NCI-H2081 treated with DMSO at 0.1 percent for 48 hours (cell line): Measurements from ENCODE around the gene THEM4.
"Not testable (repeated sequence)": the region's sequence is repeated elsewhere in the genome, so short reads cannot be mapped to it uniquely, and the experiment has no call there.

Experiments
- DNase-seq: peaks from one replicate; lab custom pipeline; 2025; lab: John Stamatoyannopoulos, UW

The THEM4 gene

DNA sequence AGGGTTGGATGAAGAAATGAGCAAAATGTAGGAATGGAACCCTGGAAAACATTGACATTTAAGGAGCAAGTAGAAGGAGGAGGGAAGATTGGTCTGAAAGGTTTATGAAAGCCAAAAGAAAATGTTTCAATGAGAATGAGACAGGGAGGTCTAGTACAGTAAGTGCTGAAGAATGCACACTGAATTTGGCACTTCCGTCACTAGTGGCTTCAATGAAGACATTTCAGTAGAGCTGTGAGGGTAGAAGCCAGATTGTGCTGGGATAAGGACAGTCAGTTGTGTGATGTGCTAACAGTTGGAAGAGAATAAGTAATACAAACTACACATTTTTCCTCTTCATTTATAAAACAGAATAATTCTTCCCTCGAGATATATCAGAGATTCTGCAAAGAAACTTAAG is 17.1 kb downstream of the THEM4 start:
- DNase-seq = no peak

DNA sequence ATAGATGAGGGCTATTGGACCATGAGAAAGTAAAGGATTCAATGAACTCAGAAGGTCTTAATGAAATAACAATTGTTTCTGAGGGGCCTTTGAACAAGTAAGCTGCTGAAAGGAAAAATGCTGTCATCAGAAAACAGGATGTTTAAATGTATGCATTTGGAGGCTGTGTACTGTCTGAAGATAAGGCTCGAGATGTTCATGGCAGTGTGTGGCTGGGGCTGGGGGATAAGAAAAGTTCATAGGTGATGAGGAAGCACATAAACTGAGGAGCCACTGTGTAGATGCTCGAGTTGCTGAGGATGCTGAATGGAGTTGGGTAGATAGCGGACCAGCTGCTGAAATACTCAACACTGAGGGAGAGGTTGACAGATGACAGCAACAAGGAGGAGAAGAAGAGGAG is 17.8 kb downstream of the THEM4 start:
- DNase-seq = no peak

DNA sequence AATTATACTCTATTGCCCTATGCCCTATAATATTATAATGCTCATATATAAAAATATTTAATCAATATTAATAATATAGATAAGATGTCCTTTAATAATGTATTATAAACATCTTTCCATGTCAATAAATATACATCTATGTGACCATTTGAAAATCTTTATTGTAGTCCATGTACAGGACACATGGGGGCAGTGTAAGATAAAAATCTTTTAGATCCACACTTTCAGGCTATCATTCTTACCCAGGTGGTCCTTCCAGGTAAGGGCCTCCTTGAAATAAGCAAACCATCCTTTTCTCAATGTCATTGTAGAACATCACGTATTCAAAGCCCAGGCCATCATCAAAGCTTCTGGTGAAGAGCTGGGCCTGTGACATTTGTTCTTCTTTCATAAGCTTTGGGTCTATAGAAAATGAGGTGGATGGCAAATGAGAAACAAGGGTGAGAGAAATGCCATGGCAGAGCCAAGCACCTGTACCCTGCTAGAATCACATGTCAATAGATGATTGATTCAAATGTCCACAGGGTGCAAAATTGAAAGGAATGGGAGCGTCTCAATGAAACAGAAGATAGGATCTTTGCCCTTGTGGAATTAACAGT is 20.2 kb downstream of the THEM4 start:
- DNase-seq = no peak

DNA sequence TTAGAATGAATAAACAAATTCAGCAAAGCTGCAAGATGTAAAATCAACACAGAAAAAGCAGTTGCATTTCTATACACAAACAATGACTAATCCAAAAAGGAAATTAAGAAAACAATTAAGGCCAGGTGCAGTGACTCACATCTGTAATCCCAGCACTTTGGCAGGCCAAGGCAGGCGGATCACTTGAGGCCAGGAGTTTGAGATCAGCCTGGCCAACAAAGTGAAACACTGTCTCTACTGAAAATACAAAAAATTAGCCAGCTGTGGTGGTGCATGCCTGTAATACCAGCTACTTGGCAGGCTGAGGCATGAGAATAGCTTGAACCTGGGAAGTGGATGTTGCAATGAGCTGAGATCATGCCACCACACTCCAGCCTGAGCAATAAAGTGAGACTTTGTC is 22.3 kb downstream of the THEM4 start:
- DNase-seq = no peak

DNA sequence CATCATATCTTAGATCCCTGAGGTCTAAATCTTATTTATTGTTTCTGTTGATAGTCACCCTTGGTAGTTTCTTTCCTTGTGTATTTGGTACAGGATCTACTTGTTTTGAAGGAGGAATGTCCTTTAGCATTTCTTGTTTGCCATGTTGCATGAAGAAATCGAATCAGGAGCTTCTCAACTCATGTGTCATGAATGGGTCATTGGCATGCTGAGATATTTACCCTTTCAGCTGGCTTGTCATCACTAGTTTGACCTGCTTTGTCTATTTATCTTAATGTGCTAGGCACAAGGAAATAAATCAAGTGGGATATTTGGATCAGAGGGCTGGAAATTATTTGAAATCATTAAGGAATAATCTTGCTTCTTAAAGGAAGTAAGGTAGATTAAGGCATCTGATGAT is 23.8 kb downstream of the THEM4 start:
- DNase-seq = no peak

DNA sequence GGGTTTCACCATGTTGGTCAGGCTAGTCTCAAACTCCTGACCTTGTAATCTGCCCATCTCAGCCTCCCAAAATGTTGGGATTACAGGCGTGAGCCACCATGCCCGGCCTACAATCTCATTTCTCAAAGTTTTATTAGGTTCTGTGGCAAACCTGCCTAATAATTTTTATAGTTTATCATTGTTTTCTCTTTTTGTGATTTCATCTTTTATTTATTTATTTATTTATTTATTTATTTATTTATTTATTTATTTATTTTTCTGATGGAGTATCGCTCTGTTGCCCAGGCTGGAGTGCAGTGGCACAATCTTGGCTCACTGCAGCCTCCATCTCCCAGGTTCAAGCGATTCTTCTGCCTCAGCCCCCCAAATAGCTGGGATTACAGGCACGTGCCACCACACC is 24.4 kb downstream of the THEM4 start:
- not testable (repeated sequence) for DNase-seq

DNA sequence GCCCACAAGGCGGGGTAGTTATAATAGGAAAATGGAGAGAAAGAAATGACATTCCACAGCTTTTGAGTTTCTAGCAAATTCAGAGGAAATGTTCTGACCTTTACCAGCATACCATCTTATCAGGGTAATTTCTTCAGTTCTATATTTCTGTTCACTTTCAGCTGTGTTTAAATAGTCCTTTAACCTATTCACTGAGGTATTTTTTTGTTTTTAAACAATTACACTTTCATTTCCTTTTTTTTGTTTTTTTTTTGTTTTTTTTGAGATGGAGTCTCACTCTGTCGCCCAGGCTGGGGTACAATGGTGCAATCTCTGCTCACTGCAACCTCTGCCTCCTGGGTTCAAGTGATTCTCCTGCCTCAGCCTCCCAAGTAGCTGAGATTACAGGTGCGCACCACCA is 24.9 kb downstream of the THEM4 start:
- not testable (repeated sequence) for DNase-seq

DNA sequence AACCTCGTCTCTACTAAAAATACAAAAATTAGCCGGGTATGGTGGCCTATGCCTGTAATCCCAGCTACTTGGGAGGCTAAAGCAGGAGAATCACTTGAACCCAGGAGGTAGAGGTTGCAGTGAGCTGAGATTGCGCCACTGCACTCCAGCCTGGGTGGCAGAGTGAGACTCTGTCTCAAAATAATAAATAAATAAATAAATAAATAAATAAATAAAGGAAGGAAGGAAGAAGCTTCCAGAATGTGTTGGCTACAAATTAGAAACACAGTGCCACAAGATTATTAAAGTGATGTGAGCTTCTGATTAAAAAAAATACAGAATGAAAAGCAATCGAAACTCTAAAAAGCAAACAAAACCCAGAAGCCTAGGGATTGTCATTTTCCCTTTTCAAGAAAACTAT is 25.4 kb downstream of the THEM4 start:
- DNase-seq = not testable (repeated sequence)

DNA sequence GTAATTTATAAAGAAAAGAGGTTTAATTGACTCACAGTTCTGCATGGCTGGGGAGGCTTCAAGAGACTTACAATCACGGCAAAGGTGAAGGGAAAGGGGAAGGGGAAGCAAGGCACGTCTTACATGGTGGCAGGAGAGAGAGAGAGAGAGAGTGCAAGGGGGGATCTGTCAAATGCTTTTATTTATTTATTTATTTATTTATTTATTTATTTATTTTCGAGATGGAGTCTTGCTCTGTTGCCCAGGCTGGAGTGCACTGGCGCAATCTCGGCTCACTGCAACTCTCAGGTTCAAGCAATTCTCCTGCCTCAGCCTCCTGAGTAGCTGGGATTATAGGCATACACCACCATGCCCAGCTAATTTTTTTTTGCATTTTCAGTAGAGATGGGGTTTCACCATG is 26.4 kb downstream of the THEM4 start:
- DNase-seq = not testable (repeated sequence)

DNA sequence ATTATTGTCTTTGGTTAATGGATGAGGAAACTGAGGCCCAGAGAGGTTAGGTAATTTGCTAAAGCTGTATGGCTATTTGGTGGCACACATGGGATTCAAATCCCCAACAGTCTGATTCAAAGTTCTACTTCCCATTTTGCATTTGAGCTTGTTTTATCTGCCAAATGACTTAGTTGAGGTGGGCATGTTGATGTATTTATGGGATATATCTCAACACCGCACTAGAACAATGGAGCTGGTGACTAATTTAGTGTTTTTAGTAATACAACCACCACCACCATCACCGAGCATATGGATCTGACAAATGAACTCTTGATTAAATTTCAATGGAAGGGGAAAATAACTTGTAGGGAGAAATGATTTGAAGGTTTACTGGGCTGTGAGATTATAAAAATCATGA is 26.8 kb downstream of the THEM4 start:
- DNase-seq = no peak

DNA sequence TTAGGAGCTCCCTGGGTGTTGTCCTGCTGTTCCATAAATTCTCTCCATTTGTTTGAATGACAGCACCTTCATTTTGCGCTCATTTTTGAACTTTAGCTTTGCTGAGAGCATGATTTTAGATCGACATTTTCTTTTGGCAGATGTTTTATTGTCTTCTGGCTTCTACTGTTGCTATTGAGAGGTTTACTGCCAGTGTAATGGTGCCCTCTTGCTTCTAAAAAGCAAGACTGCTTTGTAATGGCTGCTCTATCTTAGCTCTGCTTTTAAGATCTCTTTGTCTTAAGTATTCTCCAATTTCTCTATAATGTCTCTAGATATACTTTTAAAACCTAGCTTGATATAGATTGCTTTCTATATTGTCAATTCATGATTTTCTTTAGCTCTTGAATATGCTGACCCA is 27.8 kb downstream of the THEM4 start:
- no peak for DNase-seq

DNA sequence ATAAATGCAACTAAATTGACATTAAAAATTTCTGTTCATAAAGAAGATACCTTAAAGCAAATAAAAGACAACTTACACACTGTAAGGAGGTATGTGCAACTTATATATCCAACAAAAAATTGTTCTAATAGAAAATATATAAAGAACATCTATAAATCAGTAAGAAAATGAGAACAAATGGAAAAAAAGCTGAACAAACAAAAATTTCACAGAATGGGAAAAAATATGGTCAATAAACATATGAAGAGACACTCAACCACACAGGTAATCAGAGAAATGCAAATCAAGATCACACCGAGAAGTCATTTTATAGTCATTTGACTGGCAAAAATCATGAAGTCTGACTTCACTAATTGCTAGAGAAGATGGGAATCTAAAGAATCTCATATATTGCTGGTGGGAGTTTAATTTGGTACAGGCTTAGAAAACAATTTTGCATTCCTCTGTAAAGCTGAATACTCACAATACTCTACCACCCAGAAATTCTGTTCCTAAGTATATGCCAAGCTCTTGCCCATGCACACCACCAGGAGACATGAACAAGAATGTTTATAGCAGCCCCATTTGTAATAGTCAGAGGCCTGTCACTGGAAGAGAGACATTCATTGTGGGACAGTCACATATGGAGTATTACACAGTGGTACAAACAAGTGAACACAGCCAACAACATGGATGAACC is 33.8 kb downstream of the THEM4 start:
- DNase-seq = no peak

DNA sequence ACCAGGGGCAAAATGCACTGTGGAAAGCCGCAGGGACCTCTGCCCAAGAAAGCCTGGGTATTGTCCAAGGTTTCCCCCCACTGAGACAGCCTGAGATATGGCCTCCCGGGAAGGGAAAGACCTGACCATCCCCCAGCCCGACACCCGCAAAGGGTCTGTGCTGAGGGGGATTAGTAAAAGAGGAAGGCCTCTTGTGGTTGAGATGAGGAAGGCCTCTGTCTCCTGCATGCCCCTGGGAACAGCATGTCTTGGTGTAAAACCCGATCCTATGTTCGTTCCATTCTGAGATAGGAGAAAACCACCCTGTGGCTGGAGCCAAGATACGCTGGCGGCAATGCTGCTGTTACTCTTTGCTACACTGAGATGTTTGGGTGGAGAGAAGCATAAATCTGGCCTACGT is 36.5 kb downstream of the THEM4 start:
- DNase-seq = not testable (repeated sequence)

DNA sequence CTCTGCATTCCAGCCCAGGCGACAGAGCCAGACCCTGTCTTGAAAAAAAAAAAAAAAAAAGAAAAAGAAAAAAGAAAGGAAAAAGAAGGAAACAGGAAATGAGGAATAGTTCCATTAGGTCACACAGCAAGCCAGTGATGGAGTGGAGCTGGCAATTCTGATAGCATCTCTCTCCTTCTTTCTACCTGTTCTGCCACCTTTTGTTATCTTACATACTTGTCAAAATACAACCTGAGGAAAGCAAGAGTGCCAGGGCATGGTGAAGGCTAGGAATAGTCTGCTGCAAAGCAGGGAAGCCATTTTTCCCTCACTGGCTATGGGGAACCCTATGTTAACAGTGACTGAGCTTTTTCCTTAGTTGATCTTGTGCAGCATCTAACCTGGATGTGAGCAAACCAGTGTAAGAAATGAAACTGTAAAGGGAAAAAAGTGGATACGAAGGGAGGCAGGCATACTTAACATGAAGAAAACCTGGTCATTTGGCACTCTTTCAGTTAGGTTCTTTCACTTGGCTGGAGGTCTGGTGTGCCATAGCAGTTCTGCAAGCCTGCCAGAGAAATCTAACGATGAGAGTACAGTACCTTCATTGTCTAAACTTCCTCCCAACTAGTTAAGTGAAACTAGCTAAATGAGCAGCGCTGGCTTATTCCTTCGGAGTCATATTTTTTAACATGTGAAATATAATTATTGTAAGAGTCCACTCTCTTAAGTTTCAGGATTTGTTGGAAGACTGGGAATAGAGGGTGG is 37.9 kb downstream of the THEM4 start:
- no peak for DNase-seq

DNA sequence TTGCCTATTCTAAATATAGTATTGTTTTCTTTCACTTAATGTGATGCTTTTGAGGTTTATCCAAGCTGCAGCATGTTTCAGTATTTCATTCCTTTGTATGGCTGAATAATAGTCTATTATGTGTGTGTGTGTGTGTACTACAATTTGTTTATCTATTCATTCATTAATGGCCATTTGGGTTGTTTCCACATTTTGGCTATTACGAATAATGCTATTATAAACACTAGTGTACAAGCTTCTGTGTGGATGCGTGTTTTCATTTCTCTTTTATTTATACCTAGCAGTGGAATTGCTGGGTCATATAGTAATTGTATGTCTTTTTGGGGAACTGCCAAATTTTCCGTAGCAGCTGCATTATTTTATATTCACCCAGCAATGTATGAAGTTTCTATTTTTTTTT is 40.8 kb downstream of the THEM4 start:
- DNase-seq = no peak

DNA sequence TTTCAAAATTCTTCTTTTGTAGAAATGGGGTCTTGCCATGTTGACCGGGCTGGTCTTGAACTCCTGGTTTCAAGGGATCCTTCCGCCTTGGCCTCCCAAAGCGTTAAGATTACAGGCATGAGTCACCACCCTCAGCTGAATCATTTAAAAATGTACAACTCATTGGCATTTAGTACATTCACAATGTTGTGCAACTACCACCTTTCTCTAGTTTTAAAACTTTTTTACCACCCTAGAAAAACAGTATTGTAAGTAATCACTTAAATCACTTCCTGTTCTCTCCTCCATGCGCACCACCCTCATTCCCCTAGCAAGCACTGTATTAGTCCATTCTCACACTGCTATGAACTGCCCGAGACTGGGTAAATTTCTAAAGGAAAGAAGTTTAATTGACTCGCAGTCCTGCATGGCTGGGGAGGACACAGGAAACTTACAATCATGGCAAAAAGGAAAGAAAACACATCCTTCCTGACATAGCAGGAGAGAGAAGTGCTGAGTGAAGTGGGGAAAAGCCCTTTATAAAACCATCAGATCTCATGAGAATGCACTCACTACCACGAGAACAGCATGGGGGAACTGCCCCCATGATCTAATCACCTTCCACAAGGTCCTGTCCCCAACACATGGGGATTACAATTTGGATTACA is 41.4 kb downstream of the THEM4 start:
- DNase-seq = no peak

DNA sequence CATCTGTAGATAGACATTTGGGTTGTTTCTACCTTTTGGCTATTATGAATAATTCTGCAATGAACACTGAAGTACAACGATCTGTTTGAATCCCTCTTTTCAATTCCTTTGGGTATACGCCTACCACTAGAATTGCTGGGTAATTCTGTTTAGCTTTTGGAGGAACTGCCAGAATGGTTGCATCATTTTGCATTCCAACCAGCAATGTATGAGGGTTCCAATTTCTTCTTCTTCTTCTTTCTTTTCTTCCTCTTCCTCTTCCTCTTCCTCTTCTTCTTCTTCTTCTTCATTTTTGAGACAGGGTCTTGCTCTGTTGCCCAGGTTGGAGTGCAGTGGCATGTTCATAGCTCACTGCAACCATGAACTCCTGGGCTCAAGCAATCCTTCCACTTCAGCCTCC is 42.0 kb downstream of the THEM4 start:
- DNase-seq = no peak

DNA sequence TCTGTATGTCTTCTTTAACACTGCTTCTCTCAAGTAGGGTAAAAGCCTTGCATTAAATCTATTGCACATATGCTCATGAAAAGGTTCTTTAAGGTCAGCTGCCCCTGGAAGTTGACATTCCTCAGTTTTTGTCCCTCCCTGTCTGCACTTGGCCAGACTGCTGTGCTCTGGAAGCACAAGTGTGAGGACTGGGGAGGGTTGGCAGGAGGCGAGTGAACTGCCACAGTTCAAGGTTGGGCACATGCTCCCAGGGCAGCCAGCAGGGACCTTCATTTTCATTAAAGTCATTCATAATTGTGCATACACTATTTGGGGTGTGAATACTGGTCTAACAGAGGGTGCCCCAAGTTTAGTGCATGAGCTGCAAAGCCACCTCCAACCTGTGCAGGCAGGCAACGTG is 44.9 kb downstream of the THEM4 start:
- no peak for DNase-seq

DNA sequence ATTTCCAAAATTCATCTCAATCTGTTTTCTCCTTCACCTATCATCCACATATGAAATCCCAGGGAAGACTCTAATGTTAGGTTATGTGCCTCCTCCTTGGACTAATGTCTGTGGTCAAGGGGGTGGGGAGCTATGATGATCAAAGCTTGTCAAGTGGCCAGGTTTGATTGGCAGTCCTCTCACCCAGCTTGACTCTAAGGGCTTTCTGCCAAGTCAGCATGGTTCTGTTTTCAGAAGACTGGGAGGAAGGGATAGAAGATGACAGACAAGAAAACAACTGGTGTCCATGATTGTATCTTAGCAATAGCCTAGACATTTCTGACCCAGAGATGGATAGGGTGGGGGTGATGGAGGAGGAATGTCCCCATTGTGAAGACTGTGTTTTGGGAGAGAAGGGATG is 46.7 kb downstream of the THEM4 start:
- DNase-seq = no peak

DNA sequence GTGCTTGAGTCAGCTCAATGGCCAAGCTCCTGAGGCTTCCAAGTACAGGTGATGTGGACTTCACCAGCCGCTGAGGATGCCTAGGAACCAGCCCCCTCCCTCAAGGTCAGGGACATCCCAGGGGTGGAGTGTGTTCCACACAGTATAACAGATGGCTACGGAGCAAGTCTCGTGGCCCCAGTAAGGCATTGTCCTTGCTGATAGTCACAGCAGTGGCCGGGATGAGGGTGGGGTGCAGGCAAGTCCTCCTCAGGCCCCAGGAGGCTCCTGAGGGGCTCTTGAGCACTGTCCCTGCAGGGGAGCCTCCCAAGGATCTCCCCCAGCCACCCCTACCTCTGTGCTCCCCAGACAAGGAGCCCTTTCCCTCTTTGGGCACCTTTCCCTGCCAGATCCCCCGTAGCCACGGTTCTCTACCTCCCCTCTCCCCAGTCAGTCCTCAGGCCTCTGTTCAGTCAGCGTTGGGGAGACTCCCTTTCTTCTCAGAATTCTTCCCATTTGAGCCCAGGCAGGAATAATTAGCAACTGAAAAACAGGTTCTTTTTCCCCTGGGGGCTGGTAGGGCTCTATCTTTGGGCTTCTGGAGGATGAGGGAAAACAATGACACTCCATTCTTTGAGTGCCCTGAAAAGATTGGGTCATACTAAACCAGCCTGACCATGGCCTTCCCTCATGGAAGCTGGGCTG is 48.7 kb downstream of the THEM4 start:
- no peak for DNase-seq

DNA sequence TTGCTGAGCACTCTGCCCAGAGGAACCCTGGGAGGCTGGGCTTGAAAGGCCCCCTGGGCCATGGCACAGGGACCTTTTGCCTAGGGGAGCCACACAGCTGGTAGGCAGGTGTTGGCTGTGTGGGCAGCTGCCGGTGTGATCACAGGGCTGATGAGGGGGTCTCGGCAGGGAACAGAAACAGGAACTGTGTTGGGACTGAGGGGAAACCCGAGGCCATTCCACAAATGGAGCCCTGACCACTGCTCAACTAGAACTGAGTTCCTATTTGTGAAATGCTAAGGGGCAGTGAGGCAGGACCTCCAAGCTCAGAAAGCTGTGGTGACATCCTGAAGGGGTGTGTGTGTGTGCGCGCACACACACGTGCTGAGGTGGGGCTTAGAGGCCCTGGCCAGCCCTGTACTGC is 49.4 kb downstream of the THEM4 start:
- no peak for DNase-seq

DNA sequence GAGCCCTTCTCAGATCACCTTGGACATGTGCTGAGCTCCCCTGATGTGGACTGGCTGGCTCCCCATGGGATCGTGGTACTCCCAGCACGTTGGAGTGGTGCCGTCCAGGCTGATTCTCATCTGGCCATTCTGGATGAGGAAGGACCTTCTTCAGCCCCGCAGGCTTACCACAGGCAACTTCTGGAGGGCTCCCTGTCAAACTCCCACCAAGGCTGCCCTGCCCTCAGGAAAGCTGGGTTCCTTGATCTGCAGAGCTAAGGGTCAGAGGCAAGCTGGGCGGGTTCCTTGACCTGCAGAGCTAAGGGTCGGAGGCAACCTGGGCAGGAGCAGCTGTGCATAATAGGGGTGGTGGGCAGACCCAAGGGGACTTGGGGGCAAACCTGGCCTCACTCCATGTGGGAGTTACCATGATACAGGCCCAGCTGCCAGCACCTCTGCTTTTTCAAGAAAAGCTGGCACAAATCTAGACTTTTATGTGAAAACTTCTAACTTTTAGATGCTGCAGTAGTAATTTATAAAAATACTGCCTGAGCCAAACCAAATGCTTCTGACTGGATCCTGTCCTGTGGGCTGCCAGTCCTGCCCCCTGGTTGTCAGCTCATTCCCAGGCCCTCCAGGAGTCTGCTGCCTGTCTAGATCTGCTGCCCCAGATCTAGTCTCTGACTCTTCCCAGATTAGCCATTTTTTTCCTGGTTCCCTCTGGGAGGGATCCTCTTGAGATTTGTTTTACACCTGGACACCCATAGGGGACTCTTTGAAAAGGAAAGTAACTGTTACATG is 50.2 kb downstream of the THEM4 start:
- DNase-seq = no peak
